NB4 (cell line): Measurements from ENCODE around the gene GSK3B.

Source experiments
- DNase-seq: peaks from one replicate; pipeline ENCODE4 v3.0.0; 2010; ENCODE audit warnings: low read depth
- H3K4me3 ChIP-seq: one replicate; pipeline ENCODE4 v1.5.1; 2011; ENCODE audit warnings: mild to moderate bottlenecking, low read depth, low read length, moderate library complexity
- MAX ChIP-seq: IDR thresholded peaks from 2 replicates; pipeline ENCODE4 v1.6.1; 2011; ENCODE audit warnings: low read depth, low read length
- MYC ChIP-seq: IDR thresholded peaks from 2 replicates; pipeline ENCODE4 v1.6.1; 2011; ENCODE audit warnings: low read depth, low read length
- POLR2A ChIP-seq: IDR thresholded peaks from 2 replicates; pipeline ENCODE4 v1.6.1; 2011; ENCODE audit warnings: mild to moderate bottlenecking; ENCODE audit not compliant: insufficient read length; ENCODE audit errors: extremely low read depth
- TF ChIP-seq, protein P1 (sequence below): IDR thresholded peaks from one replicate; pipeline ENCODE4 v1.5.1; 2012; ENCODE audit warnings: low read depth, low read length

The GSK3B gene

DNA sequence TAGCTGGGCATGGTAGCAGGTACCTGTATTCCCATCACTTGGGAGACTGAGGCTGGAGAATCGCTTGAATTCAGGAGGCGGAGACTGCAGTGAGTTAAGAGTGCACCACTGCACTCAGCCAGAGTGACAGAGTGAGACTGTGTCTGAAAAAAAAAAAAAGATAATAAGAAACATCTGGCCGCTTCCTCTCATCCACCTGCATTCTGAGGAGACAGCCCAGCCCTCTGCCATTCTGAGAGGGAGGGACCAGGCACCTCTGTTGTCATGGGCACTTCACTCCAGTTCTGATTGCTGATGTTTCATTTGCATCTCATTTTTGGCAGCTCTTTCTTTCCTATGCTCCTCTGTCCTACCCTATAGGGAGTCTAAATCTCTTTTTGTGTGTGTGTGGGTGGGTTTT is 36.4 kb upstream of the GSK3B start:
- H3K4me3 ChIP-seq, result no peak overlapping the region
- TF ChIP-seq POLR2A (no peak), MYC (no peak), MAX (no peak)
- TF ChIP-seq, protein P1, sequence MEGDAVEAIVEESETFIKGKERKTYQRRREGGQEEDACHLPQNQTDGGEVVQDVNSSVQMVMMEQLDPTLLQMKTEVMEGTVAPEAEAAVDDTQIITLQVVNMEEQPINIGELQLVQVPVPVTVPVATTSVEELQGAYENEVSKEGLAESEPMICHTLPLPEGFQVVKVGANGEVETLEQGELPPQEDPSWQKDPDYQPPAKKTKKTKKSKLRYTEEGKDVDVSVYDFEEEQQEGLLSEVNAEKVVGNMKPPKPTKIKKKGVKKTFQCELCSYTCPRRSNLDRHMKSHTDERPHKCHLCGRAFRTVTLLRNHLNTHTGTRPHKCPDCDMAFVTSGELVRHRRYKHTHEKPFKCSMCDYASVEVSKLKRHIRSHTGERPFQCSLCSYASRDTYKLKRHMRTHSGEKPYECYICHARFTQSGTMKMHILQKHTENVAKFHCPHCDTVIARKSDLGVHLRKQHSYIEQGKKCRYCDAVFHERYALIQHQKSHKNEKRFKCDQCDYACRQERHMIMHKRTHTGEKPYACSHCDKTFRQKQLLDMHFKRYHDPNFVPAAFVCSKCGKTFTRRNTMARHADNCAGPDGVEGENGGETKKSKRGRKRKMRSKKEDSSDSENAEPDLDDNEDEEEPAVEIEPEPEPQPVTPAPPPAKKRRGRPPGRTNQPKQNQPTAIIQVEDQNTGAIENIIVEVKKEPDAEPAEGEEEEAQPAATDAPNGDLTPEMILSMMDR, result no peak
- no peak for DNase-seq

DNA sequence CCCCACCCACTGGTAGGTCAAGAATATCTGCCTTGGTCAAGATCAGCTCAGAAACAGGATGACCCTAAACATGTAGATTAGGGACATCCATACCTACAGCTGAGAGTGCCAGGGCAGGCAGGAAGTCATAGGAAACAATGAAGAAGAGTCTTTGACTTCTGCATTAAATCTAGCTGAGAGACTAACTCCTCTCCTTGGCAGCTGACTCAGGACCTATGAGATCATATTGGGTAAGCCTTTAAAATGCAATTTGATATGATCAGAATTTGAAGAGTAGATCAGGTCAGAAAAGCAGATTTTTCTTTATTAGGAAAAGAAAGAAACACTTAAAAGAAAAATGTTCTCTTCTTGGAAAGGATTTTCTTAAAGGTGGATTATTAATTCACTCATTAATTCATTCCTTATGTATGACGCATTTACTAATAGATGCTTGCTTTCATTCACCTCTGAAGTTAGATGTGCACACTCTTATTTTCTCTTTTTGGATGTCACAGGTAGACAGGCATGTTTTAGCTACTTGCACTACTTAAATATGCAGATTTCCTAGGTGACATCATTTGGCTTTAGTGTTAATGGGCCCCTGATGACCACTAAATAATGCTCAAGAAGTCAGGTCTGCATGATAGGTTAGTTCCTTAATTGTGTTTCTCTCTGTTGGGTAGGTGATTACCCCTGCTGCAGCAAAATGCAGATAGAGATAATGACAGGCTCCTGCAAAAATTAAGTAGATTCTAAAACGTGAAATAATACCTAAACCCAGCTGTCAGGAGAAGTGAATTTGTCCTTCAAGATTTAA is 35.7 kb upstream of the GSK3B start:
- no peak for DNase-seq
- TF ChIP-seq, protein P1, result no peak
- TF ChIP-seq POLR2A (no peak), MAX (no peak), MYC (no peak)
- H3K4me3 ChIP-seq, result no peak overlapping the region

DNA sequence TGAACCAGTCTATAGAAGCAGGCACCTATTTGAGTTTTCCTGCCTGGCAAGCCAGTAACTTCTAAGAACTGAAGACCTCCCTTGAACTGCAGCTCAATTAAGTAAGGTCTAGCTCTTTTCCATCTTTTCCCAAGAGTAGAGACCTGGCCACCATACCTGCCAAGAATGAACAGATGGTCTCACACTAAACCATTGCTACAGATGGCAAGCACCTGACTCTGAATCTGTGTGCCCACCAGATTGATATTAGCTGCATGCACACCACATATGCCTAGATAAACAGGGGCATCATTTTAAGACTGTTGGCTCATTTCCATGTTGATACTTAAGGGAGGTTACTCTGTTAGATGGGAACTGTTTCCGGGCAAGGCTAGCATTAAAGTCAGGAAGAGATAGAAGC is 34.8 kb upstream of the GSK3B start:
- DNase-seq, result no peak
- TF ChIP-seq, protein P1, result no peak
- no peak for TF ChIP-seq MAX
- no peak for TF ChIP-seq MYC
- TF ChIP-seq POLR2A, result no peak

GRCh38 chr3:120125992-120126391 is 31.7 kb upstream of the GSK3B start:
- no peak for DNase-seq
- H3K4me3 ChIP-seq, result no peak overlapping the region
- TF ChIP-seq MAX (no peak), MYC (no peak), POLR2A (no peak)
- TF ChIP-seq, protein P1, result no peak

More for the DNA sequence above, 34.8 kb upstream of the GSK3B start:
- H3K4me3 ChIP-seq, result no peak overlapping the region

DNA sequence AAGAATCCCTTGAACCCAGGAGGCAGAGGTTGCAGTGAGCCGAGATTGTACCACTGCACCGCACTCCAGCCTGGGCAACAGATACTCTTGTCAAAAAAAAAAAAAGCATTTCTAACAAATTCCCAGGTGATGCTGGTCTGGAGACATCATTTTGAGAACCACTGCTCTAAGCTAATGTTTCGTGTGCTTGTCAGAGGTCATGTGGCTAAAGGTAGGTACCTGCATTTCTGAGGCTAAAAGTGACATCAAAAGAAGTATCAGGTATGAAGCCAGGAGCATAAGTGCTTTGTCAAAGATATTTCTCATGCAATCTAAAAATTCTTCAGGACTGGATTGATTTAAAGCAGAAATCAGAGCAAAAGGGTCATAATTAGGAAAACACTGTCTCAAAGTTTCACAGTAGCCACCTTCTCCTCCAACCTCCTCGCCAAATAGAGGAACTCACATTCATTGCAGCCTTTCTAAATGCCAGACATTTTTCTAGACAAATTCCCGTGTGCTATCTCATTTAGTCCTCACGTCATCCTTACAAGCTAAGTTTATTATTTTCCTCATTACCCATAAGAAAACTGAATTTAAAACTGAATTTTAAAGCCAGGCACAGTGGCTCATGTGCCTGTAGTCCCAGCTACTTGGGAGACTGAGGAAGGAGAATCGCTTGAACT is 25.7 kb upstream of the GSK3B start:
- TF ChIP-seq MAX (no peak), MYC (no peak), POLR2A (no peak)
- TF ChIP-seq, protein P1, result no peak
- DNase-seq, result no peak
- H3K4me3 ChIP-seq, result no peak overlapping the region
